HCT116 (cell line): Measurements from ENCODE around the gene PRKCZ. TPM values are rescaled to one million over a fixed set of nuclear protein-coding genes. Genes with fewer than 3 reads are reported as not detected.
A peak's percentile ranks its signal among the peaks of the same experiment; 100 is the strongest.

Source experiments
- ATAC-seq: fragments of 200-7000 bp; cut with Tn5 transposase; 2 replicates; pipeline ENCODE4 v1.9.1; 2020; ENCODE audit warnings: mild to moderate bottlenecking, moderate library complexity
- BruUV-seq: library from RNA; stranded (reverse); fragments of 400-500 nt; replicated peaks from 2 replicates; lab custom pipeline; 2021; lab: Mats Ljungman, UMichigan
- CTCF ChIA-PET: fragments of 300-600 bp; sonication (Branson Sonifier 250); formaldehyde crosslinking; loops from one replicate; lab custom pipeline; 2021; ENCODE audit warnings: antibody characterized with exemption; lab: Charles Lee
- POLR2A ChIA-PET: fragments of 300-600, 350-600 bp; sonication (Branson Sonifier 250); formaldehyde crosslinking; loops from one replicate; lab custom pipeline; 2021; ENCODE audit warnings: antibody characterized with exemption; lab: Charles Lee
- RAD21 ChIA-PET, 2 experiments: fragments of 300-600 bp; sonication (Branson Sonifier 250); formaldehyde crosslinking; loops; one replicate each; lab custom pipeline; 2023; ENCODE audit warnings: low total read pairs in 2 of 2; ENCODE audit not compliant: uncharacterized antibody in 2 of 2, unreplicated experiment in 2 of 2, low non-redundant PET in 1 of 2; lab: Charles Lee
- DNase-seq: peaks from one replicate; pipeline ENCODE4 v3.0.0-alpha.2; 2010; ENCODE audit warnings: low read depth, low spot score
- H2AFZ ChIP-seq: fragments of 200-600 bp; shearing (Covaris generic), sonication (generic); 2 replicates; pipeline ENCODE4 v1.6.1; 2017; ENCODE audit warnings: low read depth, mixed run types, mixed read lengths, antibody characterized with exemption, low read length; ENCODE audit not compliant: poor library complexity, severe bottlenecking
- H3K27ac ChIP-seq: 2 replicates; pipeline ENCODE4 v1.5.1; 2012; ENCODE audit warnings: low read depth, low read length
- H3K27me3 ChIP-seq: fragments of 200-600 bp; sonication (generic); 2 replicates; pipeline ENCODE4 v1.6.1; 2016; ENCODE audit warnings: mixed run types, low read length, mixed read lengths; ENCODE audit not compliant: insufficient read depth
- H3K36me3 ChIP-seq, 2 experiments: fragments of 200-500 bp in 1 of 2; fragments of 200-600 bp in 1 of 2; sonication (Bioruptor generic) in 1 of 2; sonication (generic) in 1 of 2; 2 replicates each; pipeline versions ENCODE4 v1.5.1 to v1.6.1; 2014 to 2016; ENCODE audit warnings: low read length in 2 of 2, inconsistent platforms in 1 of 2, mixed read lengths in 1 of 2, mixed run types in 1 of 2; ENCODE audit not compliant: insufficient read depth in 2 of 2, control insufficient read depth in 1 of 2
- H3K4me1 ChIP-seq, 2 experiments: fragments of 200-600 bp in 1 of 2; sonication (generic) in 1 of 2; 2 replicates each; pipeline versions ENCODE4 v1.5.1 to v1.6.1; 2012 to 2017; ENCODE audit warnings: low read length in 2 of 2, inconsistent platforms in 1 of 2, mild to moderate bottlenecking in 1 of 2, mixed read lengths in 1 of 2, mixed run types in 1 of 2, moderate library complexity in 1 of 2; ENCODE audit not compliant: insufficient read depth in 2 of 2, control insufficient read depth in 1 of 2
- H3K4me2 ChIP-seq: fragments of 200-600 bp; sonication (generic); 2 replicates; pipeline ENCODE4 v1.6.1; 2017; ENCODE audit warnings: mixed run types, low read length, mixed read lengths
- H3K4me3 ChIP-seq, 2 experiments: fragments of 200-600 bp in 1 of 2; sonication (generic) in 1 of 2; replicated peaks in 1 of 2; 2 replicates each; pipeline ENCODE4 v1.5.1; 2011 to 2016; ENCODE audit warnings: low read length in 2 of 2, control low read depth in 1 of 2, low read depth in 1 of 2, mild to moderate bottlenecking in 1 of 2, mixed read lengths in 1 of 2, mixed run types in 1 of 2
- H3K79me2 ChIP-seq: fragments of 200-600 bp; sonication (generic); 2 replicates; pipeline ENCODE4 v1.6.1; 2017; ENCODE audit warnings: mild to moderate bottlenecking, mixed run types, low read length, moderate library complexity, mixed read lengths; ENCODE audit not compliant: insufficient read depth
- H3K9ac ChIP-seq: fragments of 200-600 bp; sonication (generic); 2 replicates; pipeline ENCODE4 v1.6.1; 2016; ENCODE audit warnings: low read length, mixed read lengths
- H3K9me2 ChIP-seq: fragments of 200-600 bp; sonication (generic), shearing (Covaris generic); 2 replicates; pipeline ENCODE4 v1.6.1; 2017; ENCODE audit warnings: mixed run types, mild to moderate bottlenecking, moderate library complexity; ENCODE audit not compliant: insufficient read depth
- H3K9me3 ChIP-seq, 2 experiments: fragments of 200-500 bp in 1 of 2; fragments of 200-600 bp in 1 of 2; sonication (Bioruptor generic) in 1 of 2; sonication (generic) in 1 of 2; 2 replicates each; pipeline ENCODE4 v1.6.1; 2014 to 2017; ENCODE audit warnings: low read length in 2 of 2, mixed read lengths in 2 of 2, inconsistent platforms in 1 of 2, low read depth in 1 of 2, mild to moderate bottlenecking in 1 of 2, mixed run types in 1 of 2, moderate library complexity in 1 of 2; ENCODE audit not compliant: control insufficient read depth in 1 of 2, insufficient read depth in 1 of 2
- H4K20me1 ChIP-seq: fragments of 200-600 bp; sonication (generic), shearing (Covaris generic); 2 replicates; pipeline ENCODE4 v1.6.1; 2017; ENCODE audit warnings: mixed run types, mild to moderate bottlenecking, moderate library complexity; ENCODE audit not compliant: insufficient read depth
- POLR2A ChIP-seq: IDR thresholded peaks from 2 replicates; pipeline ENCODE4 v1.7.0; 2011; ENCODE audit warnings: borderline replicate concordance; ENCODE audit not compliant: insufficient read depth, insufficient read length; ENCODE audit errors: extremely low read depth
- TCF7L2 ChIP-seq: IDR thresholded peaks from 2 replicates; pipeline ENCODE4 v1.7.0; 2011; ENCODE audit warnings: borderline replicate concordance, inconsistent platforms; ENCODE audit not compliant: insufficient read depth, insufficient read length; ENCODE audit errors: extremely low read depth
- ZFX ChIP-seq: fragments of 450-650 bp; IDR thresholded peaks from 2 replicates; pipeline ENCODE4 v1.6.1; 2017
- intact Hi-C: fragments of 100-400 bp; cut with micrococcal nuclease; formaldehyde crosslinking; loops from 2 replicates; pipeline ENCODE4 v1.10.0; 2022
- total RNA-seq: library from RNA; stranded (reverse); gene quantifications from one replicate; pipeline ENCODE4 v1.2.1, GENCODE V29; 2021; ENCODE audit not compliant: unreplicated experiment
- TF ChIP-seq, protein P1 (sequence below), 3 experiments: fragments of 200-600 bp in 1 of 3; sonication (generic) in 1 of 3; IDR thresholded peaks in 2 of 3; conservative IDR thresholded peaks in 1 of 3; 2 replicates each; pipeline ENCODE4 v1.5.1; 2012 to 2017; ENCODE audit warnings: low read depth in 2 of 3, low read length in 2 of 3, antibody characterized with exemption in 1 of 3, borderline replicate concordance in 1 of 3, control low read depth in 1 of 3, mild to moderate bottlenecking in 1 of 3, mixed read lengths in 1 of 3, mixed run types in 1 of 3, moderate library complexity in 1 of 3; ENCODE audit not compliant: insufficient read depth in 1 of 3

PRKCZ gene
- total RNA-seq, 1 experiment from 2014 or later = 46.8 TPM

DNA sequence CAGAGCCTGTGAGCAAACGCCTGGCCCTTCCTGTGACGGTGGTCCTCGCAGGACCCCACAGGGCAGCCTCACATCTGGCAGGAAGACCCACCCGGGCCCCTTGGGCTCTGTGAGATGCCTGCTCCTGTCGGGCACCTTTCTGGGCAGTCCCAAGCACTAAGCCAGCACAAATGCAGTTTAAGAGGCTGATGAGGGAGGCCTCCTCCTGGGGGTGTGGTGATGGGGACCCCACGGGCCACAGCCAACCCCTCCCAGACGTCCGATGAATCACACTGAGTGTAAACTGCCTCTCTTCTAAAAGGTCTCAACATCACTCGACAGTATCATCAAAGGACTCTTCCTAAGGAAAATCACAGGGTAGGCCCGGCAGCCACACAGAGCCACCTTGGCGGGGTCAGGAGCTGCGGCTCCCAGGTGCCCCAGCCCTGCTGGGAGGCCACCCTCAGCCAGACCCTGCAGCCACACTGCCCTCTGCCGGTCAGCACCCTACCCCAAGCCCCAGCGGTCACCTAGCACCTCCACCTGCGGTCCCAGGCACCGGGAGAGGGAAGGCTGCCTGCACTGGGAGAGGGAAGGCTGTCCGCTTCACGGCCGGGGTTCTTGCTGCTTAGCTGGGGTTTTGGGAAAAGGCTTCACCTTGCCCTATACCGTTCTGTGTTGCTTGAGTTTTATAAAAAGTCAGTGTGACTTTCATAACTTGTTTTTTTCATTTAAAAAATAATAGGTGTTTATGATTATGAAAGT lies 3.9 kb upstream of the PRKCZ start:
- ChIA-PET RAD21 (interaction anchor here (0.7 to 2.6 kb wide), 4 partner anchors 86 to 102 kb away, joined by 3 to 11 read pairs (median 3); no protein-coding TSS in a partner anchor), POLR2A (interaction anchor here (1.2 to 1.5 kb wide), 3 partner anchors 86 to 138 kb away, joined by 3 to 4 read pairs (median 3); no protein-coding TSS in a partner anchor), CTCF (interaction anchor here (0.7 to 4.1 kb wide), 14 partner anchors 10 to 140 kb away, joined by 3 to 70 read pairs (median 3); partner anchors contain the start of gene TMEM52)
- no peaks in the 10 kb centered on the region for H4K20me1 ChIP-seq
- H3K9ac ChIP-seq = no peak overlapping the region
- H3K4me3 ChIP-seq = no peak overlapping the region
- H3K9me3 ChIP-seq = no peaks in the 10 kb centered on the region
- BruUV-seq = no TSS peak
- TF ChIP-seq, protein P1, sequence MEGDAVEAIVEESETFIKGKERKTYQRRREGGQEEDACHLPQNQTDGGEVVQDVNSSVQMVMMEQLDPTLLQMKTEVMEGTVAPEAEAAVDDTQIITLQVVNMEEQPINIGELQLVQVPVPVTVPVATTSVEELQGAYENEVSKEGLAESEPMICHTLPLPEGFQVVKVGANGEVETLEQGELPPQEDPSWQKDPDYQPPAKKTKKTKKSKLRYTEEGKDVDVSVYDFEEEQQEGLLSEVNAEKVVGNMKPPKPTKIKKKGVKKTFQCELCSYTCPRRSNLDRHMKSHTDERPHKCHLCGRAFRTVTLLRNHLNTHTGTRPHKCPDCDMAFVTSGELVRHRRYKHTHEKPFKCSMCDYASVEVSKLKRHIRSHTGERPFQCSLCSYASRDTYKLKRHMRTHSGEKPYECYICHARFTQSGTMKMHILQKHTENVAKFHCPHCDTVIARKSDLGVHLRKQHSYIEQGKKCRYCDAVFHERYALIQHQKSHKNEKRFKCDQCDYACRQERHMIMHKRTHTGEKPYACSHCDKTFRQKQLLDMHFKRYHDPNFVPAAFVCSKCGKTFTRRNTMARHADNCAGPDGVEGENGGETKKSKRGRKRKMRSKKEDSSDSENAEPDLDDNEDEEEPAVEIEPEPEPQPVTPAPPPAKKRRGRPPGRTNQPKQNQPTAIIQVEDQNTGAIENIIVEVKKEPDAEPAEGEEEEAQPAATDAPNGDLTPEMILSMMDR (IDR thresholded peaks at IDR 0.05 in 2 of 3, conservative IDR thresholded peaks at IDR 0.05 in 1 of 3; ENCODE audit: borderline replicate concordance in 1 of 3, insufficient read depth in 1 of 3, low read depth in 2 of 3, low read length in 2 of 3) = peak in 2 of 3 experiments; percentile 91 to 95; a peak in 4 of 6 replicates
- TF ChIP-seq ZFX = 0 out of 2 replicates have a peak, but pooled peaks have one; percentile 13
- TF ChIP-seq TCF7L2 = peak; percentile 32
- TF ChIP-seq POLR2A = no peak
- no peaks in the 10 kb centered on the region for H3K27me3 ChIP-seq
- H3K27ac ChIP-seq = no peak overlapping the region
- peaks cover 7% of the 10 kb centered on the region; the same call in 1 of the 2 replicates for H3K79me2 ChIP-seq
- no peak overlapping the region for H2AFZ ChIP-seq
- H3K36me3 ChIP-seq = no peaks in the 10 kb centered on the region
- no peaks in the 10 kb centered on the region for H3K9me2 ChIP-seq
- ATAC-seq = peak; percentile 57
- DNase-seq = peak; percentile 57
- no peak overlapping the region for H3K4me2 ChIP-seq
- H3K4me1 ChIP-seq = peaks cover 18 to 44% of the 10 kb centered on the region in 2 experiments
- intact Hi-C loops = loop anchor here (1.0 to 5.0 kb wide), 3 partner anchors 86 to 139 kb away; no protein-coding TSS in a partner anchor
